Immature natural killer cell (primary cell): ENCODE data around the gene PRKCA. TPM values are rescaled to one million over a fixed set of nuclear protein-coding genes. Genes with fewer than 3 reads are reported as not detected.
"Not testable (repeated sequence)": the region's sequence is repeated elsewhere in the genome, so short reads cannot be mapped to it uniquely, and the experiment has no call there.

ENCODE experiments used
- DNase-seq, 3 donors: peaks; one replicate each; pipeline ENCODE4 v3.0.0; 2022; ENCODE audit warnings: mixed read lengths in 1 of 3
- H3K27ac Mint-ChIP-seq, 6 donors: one replicate each; pipeline ENCODE4 v1.8.0; 2020; ENCODE audit warnings: mixed read lengths in 6 of 6, mild to moderate bottlenecking in 5 of 6, inconsistent platforms in 4 of 6, moderate library complexity in 3 of 6
- H3K27me3 Mint-ChIP-seq, 3 donors: one replicate each; pipeline ENCODE4 v1.8.0; 2020 to 2021; ENCODE audit warnings: low read depth in 3 of 3, mild to moderate bottlenecking in 3 of 3, mixed read lengths in 3 of 3, moderate library complexity in 3 of 3, inconsistent platforms in 1 of 3
- H3K36me3 Mint-ChIP-seq, 3 donors: one replicate each; pipeline ENCODE4 v1.8.0; 2020; ENCODE audit warnings: mixed read lengths in 3 of 3, inconsistent platforms in 2 of 3, mild to moderate bottlenecking in 2 of 3
- H3K4me1 Mint-ChIP-seq, 2 donors: one replicate each; pipeline ENCODE4 v1.8.0; 2020; ENCODE audit warnings: inconsistent platforms in 2 of 2, mild to moderate bottlenecking in 2 of 2, mixed read lengths in 2 of 2, moderate library complexity in 1 of 2
- H3K4me3 Mint-ChIP-seq, 5 donors: one replicate each; pipeline ENCODE4 v1.8.0; 2020; ENCODE audit warnings: mild to moderate bottlenecking in 5 of 5, mixed read lengths in 5 of 5, inconsistent platforms in 3 of 5, moderate library complexity in 3 of 5
- H3K9me3 Mint-ChIP-seq, 6 donors: one replicate each; pipeline ENCODE4 v1.8.0; 2020; ENCODE audit warnings: mild to moderate bottlenecking in 6 of 6, mixed read lengths in 6 of 6, inconsistent platforms in 4 of 6, moderate library complexity in 3 of 6
- polyA plus RNA-seq, 3 donors: library from polyadenylated mRNA; unstranded; fragments of 300-500 nt; fragmentation: Illumina TruSeq; gene quantifications; one replicate each; pipeline ENCODE4 v1.2.3, GENCODE V29; 2021

Gene PRKCA
- polyA plus RNA-seq, 3 donors from 2014 or later, result 0.18 to 1.3 (median 0.28) TPM

- H3K36me3 Mint-ChIP-seq, DNase-seq: not testable (repeated sequence)
- H3K27ac Mint-ChIP-seq, result peak overlapping the region in 4 of 6 donors; percentile 5 to 40 (median 9)
These were observed 97.8 kb downstream of the PRKCA start for GRCh38 chr17:66400041-66400688.

DNA sequence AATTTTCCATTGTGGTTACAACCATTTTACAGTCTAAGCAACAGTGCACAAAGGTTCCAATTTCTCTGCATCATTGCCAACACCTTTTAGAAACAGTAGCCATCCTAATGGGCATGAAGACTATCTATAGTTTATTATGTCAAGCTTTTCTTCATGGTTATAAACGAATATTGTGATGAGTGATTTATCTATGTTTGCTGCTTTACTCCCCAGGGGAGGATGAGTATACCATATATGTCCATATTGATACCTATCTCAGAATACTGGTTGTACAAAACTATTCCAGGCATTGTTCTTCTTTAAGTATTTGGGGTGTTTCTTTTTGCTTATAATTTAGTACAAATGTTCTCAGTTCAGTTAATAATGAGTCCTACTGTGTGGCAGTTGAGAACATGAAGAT lies 98.3 kb downstream of the PRKCA start:
- no peaks in the 10 kb centered on the region for H3K36me3 Mint-ChIP-seq
- DNase-seq, result no peak
- H3K27ac Mint-ChIP-seq, result peak overlapping the region in 1 of 6 donors; percentile 5
- H3K4me1 Mint-ChIP-seq, result peaks cover 38 to 83% of the 10 kb centered on the region in 2 donors
- peak overlapping the region in 1 of 5 donors; percentile 38 for H3K4me3 Mint-ChIP-seq
- no peaks in the 10 kb centered on the region for H3K9me3 Mint-ChIP-seq
- no peaks in the 10 kb centered on the region for H3K27me3 Mint-ChIP-seq

More at GRCh38 chr17:66400041-66400688, 97.8 kb downstream of the PRKCA start:
- H3K4me3 Mint-ChIP-seq, result peak overlapping the region in 3 of 5 donors; percentile 7 to 38 (median 11)
- not testable (repeated sequence) for H3K9me3 Mint-ChIP-seq, H3K27me3 Mint-ChIP-seq
- H3K4me1 Mint-ChIP-seq, result peaks cover 35 to 83% of the 10 kb centered on the region in 2 donors

GRCh38 chr17:66401364-66401763 lies 99.0 kb downstream of the PRKCA start:
- Mint-ChIP-seq H3K4me3 (no peak overlapping the region), H3K27ac (peak overlapping the region in 1 of 6 donors; percentile 14), H3K27me3 (no peaks in the 10 kb centered on the region), H3K4me1 (peaks cover 40 to 83% of the 10 kb centered on the region in 2 donors), H3K9me3 (no peaks in the 10 kb centered on the region), H3K36me3 (no peaks in the 10 kb centered on the region)
- no peak for DNase-seq

DNA sequence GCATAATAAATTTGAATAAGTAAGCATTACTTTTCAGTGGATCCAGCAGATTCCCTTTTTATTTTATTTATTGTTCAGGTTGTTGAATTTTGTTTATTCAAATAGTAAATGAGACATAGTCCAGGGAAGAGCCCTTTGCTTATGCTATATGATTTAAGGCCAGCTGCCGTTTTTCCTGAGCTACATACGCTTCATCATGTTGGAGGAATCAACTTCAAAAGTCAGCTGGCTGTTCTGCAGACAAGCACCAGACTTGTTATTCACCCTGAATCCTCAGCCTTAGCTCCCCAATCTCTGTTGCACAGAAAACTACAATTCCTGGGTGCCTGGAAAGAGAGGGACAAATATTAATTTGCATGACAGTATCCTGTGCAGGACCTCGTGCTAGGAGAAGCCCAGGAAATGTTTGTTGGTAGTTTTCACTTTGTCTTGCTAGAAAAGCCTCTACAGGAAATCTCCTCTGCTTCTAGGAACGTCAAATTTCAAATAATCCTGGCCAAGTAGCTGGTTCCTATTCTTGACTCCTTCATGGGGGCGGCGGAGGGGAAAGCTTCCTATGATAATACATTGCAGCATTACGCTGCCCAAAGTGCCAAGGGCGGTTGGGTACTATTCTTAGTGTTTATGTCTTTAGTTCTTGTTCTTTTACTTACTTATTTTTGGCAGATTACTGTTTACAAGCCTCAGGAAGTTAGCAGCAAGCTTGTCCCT lies 101.6 kb downstream of the PRKCA start:
- DNase-seq, result no peak
- peak overlapping the region in 4 of 6 donors; percentile 26 to 78 (median 60) for H3K27ac Mint-ChIP-seq
- H3K9me3 Mint-ChIP-seq, result no peaks in the 10 kb centered on the region
- H3K4me1 Mint-ChIP-seq, result peaks cover 49 to 90% of the 10 kb centered on the region in 2 donors
- no peaks in the 10 kb centered on the region for H3K27me3 Mint-ChIP-seq
- H3K4me3 Mint-ChIP-seq, result no peak overlapping the region
- H3K36me3 Mint-ChIP-seq, result no peaks in the 10 kb centered on the region

- H3K27me3 Mint-ChIP-seq, result no peaks in the 10 kb centered on the region
- H3K4me3 Mint-ChIP-seq, result peak overlapping the region; percentile 18 to 85 (median 80)
- H3K4me1 Mint-ChIP-seq, result peaks cover 36 to 72% of the 10 kb centered on the region in 2 donors
- H3K27ac Mint-ChIP-seq, result peak overlapping the region; percentile 19 to 89 (median 78)
- no peaks in the 10 kb centered on the region for H3K9me3 Mint-ChIP-seq
- H3K36me3 Mint-ChIP-seq, result no peaks in the 10 kb centered on the region
- DNase-seq, result no peak
These were observed 103.6 kb downstream of the PRKCA start for GRCh38 chr17:66405836-66406677.

DNA sequence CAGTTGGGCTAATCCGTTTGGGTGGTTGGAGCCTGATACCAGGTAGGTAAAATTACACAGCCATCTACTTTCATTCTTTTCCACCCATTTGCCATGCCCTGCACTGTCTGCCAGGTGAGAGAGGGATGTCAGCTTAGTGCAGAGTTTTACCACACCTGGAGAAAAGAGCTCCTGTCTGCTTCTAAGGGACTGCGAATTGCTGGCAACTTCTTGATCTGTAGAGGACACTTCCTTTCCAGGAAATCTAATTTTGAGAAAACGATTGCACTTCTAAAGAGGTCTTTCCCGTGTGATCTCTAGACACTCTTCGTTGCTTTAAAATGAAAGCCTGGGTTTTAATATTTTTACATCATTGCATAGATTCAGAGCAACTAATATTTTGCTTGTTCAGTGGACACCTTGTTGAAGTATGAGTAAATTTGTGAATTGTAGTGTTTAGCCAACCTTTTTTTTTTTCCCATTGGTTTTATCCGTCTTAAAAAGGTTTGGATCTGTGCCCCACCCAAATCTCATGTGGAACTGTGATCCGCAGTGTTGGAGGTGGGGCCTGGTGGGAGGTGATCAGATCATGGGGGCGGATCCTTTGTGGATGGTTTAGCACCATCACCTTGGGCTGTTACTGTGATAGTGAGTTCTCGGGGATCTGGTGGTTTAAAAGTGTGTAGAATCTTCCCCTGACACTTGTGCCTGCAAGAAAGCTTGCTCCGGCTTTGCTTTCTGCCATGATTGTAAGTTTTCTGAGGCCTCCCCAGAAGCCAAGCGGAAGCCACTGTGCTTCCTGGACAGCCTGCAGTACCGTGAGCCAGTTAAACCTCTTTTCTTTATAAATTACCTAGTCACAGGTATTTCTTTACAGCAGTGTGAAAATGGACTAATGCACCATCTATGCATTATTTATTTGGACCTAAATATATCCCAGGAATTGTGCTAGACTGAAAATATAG lies 104.6 kb downstream of the PRKCA start:
- peak in 2 of 3 donors; percentile 10 to 14 for DNase-seq
- Mint-ChIP-seq H3K27me3 (no peaks in the 10 kb centered on the region), H3K4me1 (peaks cover 35 to 63% of the 10 kb centered on the region in 2 donors), H3K9me3 (no peaks in the 10 kb centered on the region), H3K36me3 (no peaks in the 10 kb centered on the region), H3K4me3 (peak overlapping the region; percentile 71 to 85 (median 81)), H3K27ac (peak overlapping the region; percentile 76 to 89 (median 84))

GRCh38 chr17:66407864-66408263 lies 105.5 kb downstream of the PRKCA start:
- Mint-ChIP-seq H3K4me3 (peak overlapping the region in 3 of 5 donors; percentile 29 to 81 (median 80)), H3K4me1 (peaks cover 35 to 59% of the 10 kb centered on the region in 2 donors), H3K27me3 (no peaks in the 10 kb centered on the region), H3K36me3 (no peaks in the 10 kb centered on the region), H3K27ac (peak overlapping the region in 1 of 6 donors; percentile 76), H3K9me3 (no peaks in the 10 kb centered on the region)
- no peak for DNase-seq

- H3K4me3 Mint-ChIP-seq, result no peak overlapping the region
- no peak overlapping the region for H3K27ac Mint-ChIP-seq
- H3K4me1 Mint-ChIP-seq, result peaks cover 19 to 27% of the 10 kb centered on the region in 2 donors
These were observed 109.1 kb downstream of the PRKCA start for GRCh38 chr17:66411520-66411919.

DNA sequence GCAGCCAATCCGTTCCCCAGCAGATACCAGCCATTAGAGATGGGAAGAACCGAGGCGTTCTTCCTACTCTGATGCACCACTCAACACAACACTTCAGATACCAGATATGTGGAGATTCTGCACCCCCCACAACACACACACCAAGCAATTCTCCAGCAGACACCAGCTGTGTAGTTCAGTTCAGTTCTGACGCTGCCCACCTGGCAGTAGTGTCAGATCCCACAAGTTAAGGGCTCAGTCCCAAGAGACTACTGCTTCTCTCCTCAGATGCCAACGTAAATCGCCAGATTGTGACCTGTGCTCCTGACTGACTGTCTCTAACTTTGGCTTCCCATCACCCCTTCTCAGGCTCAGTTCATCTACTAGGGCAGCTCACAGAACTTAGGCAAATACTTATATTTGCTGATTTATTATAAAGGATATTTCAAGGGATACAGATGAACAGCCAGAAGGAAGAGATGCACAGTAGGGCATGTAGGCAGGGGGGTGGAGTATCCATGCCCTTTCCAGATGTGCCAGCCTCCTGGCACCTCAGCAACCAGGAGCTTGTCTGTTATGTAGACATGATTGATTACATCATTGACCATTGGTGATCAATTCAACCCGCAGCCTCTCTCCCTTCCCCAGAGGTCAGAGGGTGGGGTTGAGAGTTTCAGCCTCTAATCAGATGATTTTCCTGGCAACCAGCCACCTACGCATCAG lies 110.6 kb downstream of the PRKCA start:
- Mint-ChIP-seq H3K27ac (peak overlapping the region in 1 of 6 donors; percentile 50), H3K4me1 (peaks cover 4 to 12% of the 10 kb centered on the region in 2 donors), H3K4me3 (no peak overlapping the region), H3K36me3 (peaks cover 0 to 4% (median 0%) of the 10 kb centered on the region in 3 donors), H3K27me3 (no peaks in the 10 kb centered on the region), H3K9me3 (no peaks in the 10 kb centered on the region)
- DNase-seq, result no peak

More at GRCh38 chr17:66411520-66411919, 109.1 kb downstream of the PRKCA start:
- H3K36me3 Mint-ChIP-seq, result peaks cover 0 to 4% (median 0%) of the 10 kb centered on the region in 3 donors
- H3K9me3 Mint-ChIP-seq, result no peaks in the 10 kb centered on the region
- no peaks in the 10 kb centered on the region for H3K27me3 Mint-ChIP-seq
- no peak for DNase-seq

- no peak for DNase-seq
- H3K9me3 Mint-ChIP-seq, result no peaks in the 10 kb centered on the region
- peak overlapping the region in 2 of 6 donors; percentile 14 to 69 for H3K27ac Mint-ChIP-seq
- H3K36me3 Mint-ChIP-seq, result peaks cover 0 to 4% (median 0%) of the 10 kb centered on the region in 3 donors
- H3K4me1 Mint-ChIP-seq, result peaks cover 2 to 6% of the 10 kb centered on the region in 2 donors
- H3K4me3 Mint-ChIP-seq, result no peak overlapping the region
- no peaks in the 10 kb centered on the region for H3K27me3 Mint-ChIP-seq
These were observed 111.4 kb downstream of the PRKCA start for GRCh38 chr17:66413559-66414520.

DNA sequence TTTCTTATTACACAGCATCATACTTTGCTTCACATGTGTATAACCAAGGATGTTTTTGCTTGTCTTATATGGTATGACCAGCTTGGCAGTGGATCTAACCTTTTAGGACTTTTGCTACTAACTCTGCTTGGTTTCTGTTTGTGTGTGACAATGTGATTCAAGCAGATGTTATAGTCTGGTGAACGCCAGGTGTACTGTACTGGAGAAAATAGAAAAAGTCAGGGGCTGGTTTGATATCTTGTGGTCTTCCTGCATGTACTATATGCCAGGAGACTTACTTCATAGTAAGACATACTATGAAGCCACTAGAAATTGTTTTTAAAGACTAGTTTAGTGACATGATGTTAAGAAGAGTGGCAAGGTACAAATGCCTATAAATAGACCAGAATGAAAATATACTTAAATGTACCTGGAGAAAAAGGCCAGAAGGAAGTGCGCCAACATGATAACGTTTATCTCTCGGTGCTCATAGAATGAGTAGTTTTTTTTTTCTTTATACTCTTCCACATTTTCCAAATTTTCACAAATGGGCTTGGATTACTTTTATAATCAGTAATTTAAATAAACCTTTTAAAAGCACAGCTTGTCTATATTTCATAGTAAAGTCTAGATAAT lies 112.3 kb downstream of the PRKCA start:
- Mint-ChIP-seq H3K9me3 (no peaks in the 10 kb centered on the region), H3K4me1 (peaks cover 0 to 6% of the 10 kb centered on the region in 2 donors), H3K27me3 (no peaks in the 10 kb centered on the region), H3K4me3 (no peak overlapping the region), H3K27ac (no peak overlapping the region), H3K36me3 (peaks cover 0 to 4% (median 0%) of the 10 kb centered on the region in 3 donors)
- DNase-seq, result no peak
